HG02870 (cell line): ENCODE measurements around the gene DUSP16.
A peak's percentile ranks its signal among the peaks of the same experiment; 100 is the strongest.
"Not testable (repeated sequence)": the region's sequence is repeated elsewhere in the genome, so short reads cannot be mapped to it uniquely, and the experiment has no call there.

Experiments used
- ATAC-seq: cut with Tn5 transposase; IDR thresholded peaks from one replicate; pipeline ENCODE4 v1.9.1; 2021; ENCODE audit warnings: mild to moderate bottlenecking, moderate library complexity; ENCODE audit not compliant: unreplicated experiment

Gene DUSP16

GRCh38 chr12:12521888-12522287 is 40.8 kb downstream of the DUSP16 start:
- ATAC-seq: no peak

GRCh38 chr12:12521044-12521485 is 41.6 kb downstream of the DUSP16 start:
- ATAC-seq: no peak

GRCh38 chr12:12520273-12520672 is 42.4 kb downstream of the DUSP16 start:
- no peak for ATAC-seq

GRCh38 chr12:12519354-12519998 is 43.2 kb downstream of the DUSP16 start:
- ATAC-seq: no peak

- no peak for ATAC-seq
Observed at GRCh38 chr12:12518919-12519318, 43.7 kb downstream of the DUSP16 start.

- no peak for ATAC-seq
Observed at GRCh38 chr12:12518464-12518845, 44.2 kb downstream of the DUSP16 start.

- no peak for ATAC-seq
Observed at GRCh38 chr12:12513416-12514006, 49.2 kb downstream of the DUSP16 start.

- ATAC-seq: no peak
Observed at GRCh38 chr12:12511895-12512711, 50.6 kb downstream of the DUSP16 start.

GRCh38 chr12:12511021-12511783 is 51.5 kb downstream of the DUSP16 start:
- no peak for ATAC-seq

GRCh38 chr12:12510551-12510950 is 52.1 kb downstream of the DUSP16 start:
- ATAC-seq: no peak

GRCh38 chr12:12510141-12510540 is 52.5 kb downstream of the DUSP16 start:
- ATAC-seq: no peak

GRCh38 chr12:12508612-12509011 is 54.1 kb downstream of the DUSP16 start:
- no peak for ATAC-seq

GRCh38 chr12:12507121-12507520 is 55.5 kb downstream of the DUSP16 start:
- ATAC-seq: no peak

- ATAC-seq: no peak
Observed at GRCh38 chr12:12506496-12506890, 56.2 kb downstream of the DUSP16 start.

- ATAC-seq: peak; percentile 77
Observed at GRCh38 chr12:12505544-12506495, 56.8 kb downstream of the DUSP16 start.

- ATAC-seq: no peak
Observed at GRCh38 chr12:12503384-12504078, 59.1 kb downstream of the DUSP16 start.

GRCh38 chr12:12502815-12503151 is 59.9 kb downstream of the DUSP16 start:
- ATAC-seq: no peak

GRCh38 chr12:12502130-12502814 is 60.4 kb downstream of the DUSP16 start:
- ATAC-seq: not testable (repeated sequence)

- no peak for ATAC-seq
Observed at GRCh38 chr12:12501121-12501520, 61.5 kb downstream of the DUSP16 start.
